Caco-2 (cell line): Measurements from ENCODE around the gene CHD8. TPM values are rescaled to one million over a fixed set of nuclear protein-coding genes. Genes with fewer than 3 reads are reported as not detected.

Source experiments
- BruUV-seq: library from RNA; stranded (reverse); fragments of 400-500 nt; replicated peaks from 2 replicates; lab custom pipeline; 2021; lab: Mats Ljungman, UMichigan
- CTCF ChIA-PET: fragments of 300-600 bp; sonication (Branson Sonifier 250); formaldehyde crosslinking; loops from one replicate; lab custom pipeline; 2022; ENCODE audit warnings: antibody characterized with exemption; lab: Charles Lee
- POLR2A ChIA-PET: fragments of 300-600 bp; sonication (Branson Sonifier 250); formaldehyde crosslinking; loops from one replicate; lab custom pipeline; 2022; ENCODE audit warnings: antibody characterized with exemption; lab: Charles Lee
- DNase-seq, 2 experiments: peaks; one replicate each; pipeline versions ENCODE4 v3.0.0 to v3.0.0-alpha.2; 2020 to 2022
- H3K27me3 ChIP-seq: replicated peaks from 2 replicates; pipeline ENCODE4 v1.6.0; 2011; ENCODE audit warnings: low read length; ENCODE audit not compliant: control insufficient read depth, insufficient read depth
- H3K36me3 ChIP-seq: 2 replicates; pipeline ENCODE4 v1.5.1; 2011; ENCODE audit warnings: low read length; ENCODE audit not compliant: control insufficient read depth, insufficient read depth
- H3K4me1 ChIP-seq: fragments of 250-450 bp; sonication (Bioruptor Pico); 2 replicates; pipeline ENCODE4 v1.5.1; 2020; ENCODE audit warnings: mild to moderate bottlenecking
- H3K4me3 ChIP-seq: 2 replicates; pipeline ENCODE4 v1.5.1; 2011; ENCODE audit warnings: low read depth, mild to moderate bottlenecking, control low read depth, low read length
- H3K9me3 ChIP-seq: fragments of 250-450 bp; sonication (Bioruptor Pico); 2 replicates; pipeline ENCODE4 v1.5.1; 2020; ENCODE audit warnings: mild to moderate bottlenecking, moderate library complexity
- H3K27ac Mint-ChIP-seq: one replicate; pipeline ENCODE4 v1.8.0; 2022; ENCODE audit warnings: mixed read lengths; ENCODE audit not compliant: unreplicated experiment
- H3K27me3 Mint-ChIP-seq: one replicate; pipeline ENCODE4 v1.8.0; 2022; ENCODE audit warnings: mixed read lengths; ENCODE audit not compliant: insufficient read depth, unreplicated experiment
- H3K36me3 Mint-ChIP-seq: one replicate; pipeline ENCODE4 v1.8.0; 2022; ENCODE audit warnings: mild to moderate bottlenecking, mixed read lengths; ENCODE audit not compliant: insufficient read depth, unreplicated experiment
- H3K4me1 Mint-ChIP-seq: one replicate; pipeline ENCODE4 v1.8.0; 2022; ENCODE audit warnings: low read depth, mixed read lengths; ENCODE audit not compliant: unreplicated experiment
- H3K4me3 Mint-ChIP-seq: one replicate; pipeline ENCODE4 v1.8.0; 2022; ENCODE audit warnings: mild to moderate bottlenecking, moderate library complexity, mixed read lengths; ENCODE audit not compliant: unreplicated experiment
- H3K9me3 Mint-ChIP-seq: one replicate; pipeline ENCODE4 v1.8.0; 2022; ENCODE audit warnings: mixed read lengths; ENCODE audit not compliant: unreplicated experiment
- intact Hi-C: fragments of 100-400 bp; cut with micrococcal nuclease; formaldehyde crosslinking; loops from one replicate; pipeline ENCODE4 v1.10.0; 2022; ENCODE audit not compliant: unreplicated experiment
- total RNA-seq: library from RNA; stranded (reverse); gene quantifications from 2 replicates; pipeline ENCODE4 v1.2.3, GENCODE V29; 2022
- TF ChIP-seq, protein P1 (sequence below), 2 experiments: fragments of 200-600 bp in 1 of 2; IDR thresholded peaks; 1 replicate in 1 of 2; 2 replicates in 1 of 2; pipeline versions ENCODE4 v1.5.1 to v1.8.0; 2011 to 2022; ENCODE audit warnings: antibody characterized with exemption in 1 of 2, control low read depth in 1 of 2, inconsistent platforms in 1 of 2, low read depth in 1 of 2, low read length in 1 of 2, mild to moderate bottlenecking in 1 of 2, moderate library complexity in 1 of 2; ENCODE audit not compliant: insufficient read depth in 1 of 2, severe bottlenecking in 1 of 2, unreplicated experiment in 1 of 2

The CHD8 gene
- total RNA-seq, 1 experiment from 2014 or later: 89.8 TPM

DNA sequence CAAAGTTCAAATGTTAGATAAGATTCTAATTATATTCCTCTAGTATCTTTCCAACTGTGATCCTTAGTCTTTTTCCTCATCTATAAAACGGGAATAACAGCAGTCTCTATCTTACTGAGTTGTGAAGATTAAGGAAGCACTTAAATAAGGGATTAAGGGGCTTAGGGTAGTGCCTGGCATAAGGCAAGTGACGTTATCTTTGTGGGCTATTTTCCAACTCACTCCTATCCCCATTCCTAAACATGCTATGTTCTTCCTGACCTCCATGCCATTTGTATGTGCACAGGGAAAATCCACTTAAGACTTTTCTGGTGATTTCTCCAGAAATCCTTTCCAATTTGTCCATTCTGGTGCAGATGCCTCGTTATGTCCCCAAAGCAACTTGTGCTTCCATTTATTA lies 105.4 kb downstream of the CHD8 start:
- Histone ChIP-seq H3K36me3 (peaks cover 4% of the 10 kb centered on the region; the same call in 1 of the 2 replicates), H3K4me1 (no peaks in the 10 kb centered on the region), H3K27me3 (no peaks in the 10 kb centered on the region), H3K9me3 (no peaks in the 10 kb centered on the region), H3K4me3 (no peak overlapping the region)
- Mint-ChIP-seq H3K4me1 (no peaks in the 10 kb centered on the region), H3K9me3 (no peaks in the 10 kb centered on the region), H3K27ac (no peak overlapping the region), H3K36me3 (peaks cover 69% of the 10 kb centered on the region), H3K4me3 (no peak overlapping the region), H3K27me3 (no peaks in the 10 kb centered on the region)
- no peak for DNase-seq
- ChIA-PET POLR2A (no interaction called here), CTCF (no interaction called here)
- no TSS peak for BruUV-seq
- TF ChIP-seq, protein P1, sequence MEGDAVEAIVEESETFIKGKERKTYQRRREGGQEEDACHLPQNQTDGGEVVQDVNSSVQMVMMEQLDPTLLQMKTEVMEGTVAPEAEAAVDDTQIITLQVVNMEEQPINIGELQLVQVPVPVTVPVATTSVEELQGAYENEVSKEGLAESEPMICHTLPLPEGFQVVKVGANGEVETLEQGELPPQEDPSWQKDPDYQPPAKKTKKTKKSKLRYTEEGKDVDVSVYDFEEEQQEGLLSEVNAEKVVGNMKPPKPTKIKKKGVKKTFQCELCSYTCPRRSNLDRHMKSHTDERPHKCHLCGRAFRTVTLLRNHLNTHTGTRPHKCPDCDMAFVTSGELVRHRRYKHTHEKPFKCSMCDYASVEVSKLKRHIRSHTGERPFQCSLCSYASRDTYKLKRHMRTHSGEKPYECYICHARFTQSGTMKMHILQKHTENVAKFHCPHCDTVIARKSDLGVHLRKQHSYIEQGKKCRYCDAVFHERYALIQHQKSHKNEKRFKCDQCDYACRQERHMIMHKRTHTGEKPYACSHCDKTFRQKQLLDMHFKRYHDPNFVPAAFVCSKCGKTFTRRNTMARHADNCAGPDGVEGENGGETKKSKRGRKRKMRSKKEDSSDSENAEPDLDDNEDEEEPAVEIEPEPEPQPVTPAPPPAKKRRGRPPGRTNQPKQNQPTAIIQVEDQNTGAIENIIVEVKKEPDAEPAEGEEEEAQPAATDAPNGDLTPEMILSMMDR (IDR thresholded peaks at IDR 0.05; ENCODE audit: insufficient read depth in 1 of 2, low read depth in 1 of 2, low read length in 1 of 2, severe bottlenecking in 1 of 2, unreplicated experiment in 1 of 2): no peak
- intact Hi-C loops: no loop called here

- CTCF ChIA-PET: no interaction called here
- BruUV-seq: no TSS peak
- TF ChIP-seq, protein P1 (IDR thresholded peaks at IDR 0.05; ENCODE audit: insufficient read depth in 1 of 2, low read depth in 1 of 2, low read length in 1 of 2, severe bottlenecking in 1 of 2, unreplicated experiment in 1 of 2): no peak
Observed at GRCh38 chr14:21347201-21347600, 108.7 kb downstream of the CHD8 start.

GRCh38 chr14:21346532-21347135 lies 109.3 kb downstream of the CHD8 start:
- no peaks in the 10 kb centered on the region for H3K27me3 Mint-ChIP-seq
- Histone ChIP-seq H3K27me3 (no peaks in the 10 kb centered on the region), H3K4me1 (no peaks in the 10 kb centered on the region), H3K9me3 (no peaks in the 10 kb centered on the region), H3K36me3 (no peaks in the 10 kb centered on the region), H3K4me3 (no peak overlapping the region)
- intact Hi-C loops: no loop called here
- H3K27ac Mint-ChIP-seq: no peak overlapping the region
- TF ChIP-seq, protein P1 (IDR thresholded peaks at IDR 0.05; ENCODE audit: insufficient read depth in 1 of 2, low read depth in 1 of 2, low read length in 1 of 2, severe bottlenecking in 1 of 2, unreplicated experiment in 1 of 2): no peak
- peaks cover 30% of the 10 kb centered on the region for H3K36me3 Mint-ChIP-seq
- no peaks in the 10 kb centered on the region for H3K9me3 Mint-ChIP-seq
- no TSS peak for BruUV-seq
- ChIA-PET CTCF (no interaction called here), POLR2A (interaction anchor here (0.5 to 0.6 kb wide), 2 partner anchors 32 to 38 kb away, joined by 3 to 6 read pairs; no protein-coding TSS in a partner anchor)
- H3K4me1 Mint-ChIP-seq: no peaks in the 10 kb centered on the region
- DNase-seq: no peak
- no peak overlapping the region for H3K4me3 Mint-ChIP-seq

More at GRCh38 chr14:21347201-21347600, 108.7 kb downstream of the CHD8 start:
- Mint-ChIP-seq H3K36me3 (peaks cover 36% of the 10 kb centered on the region), H3K4me1 (no peaks in the 10 kb centered on the region), H3K27me3 (no peaks in the 10 kb centered on the region), H3K4me3 (no peak overlapping the region), H3K9me3 (no peaks in the 10 kb centered on the region), H3K27ac (no peak overlapping the region)
- no peaks in the 10 kb centered on the region for H3K4me1 ChIP-seq
- H3K27me3 ChIP-seq: no peaks in the 10 kb centered on the region
- POLR2A ChIA-PET: interaction anchor here (0.6 kb wide), 1 partner anchor 32 kb away, joined by 6 read pairs; no protein-coding TSS in a partner anchor
- no peak overlapping the region for H3K4me3 ChIP-seq
- H3K36me3 ChIP-seq: no peaks in the 10 kb centered on the region
- intact Hi-C loops: no loop called here
- DNase-seq: no peak
- no peaks in the 10 kb centered on the region for H3K9me3 ChIP-seq
